GM19463 (cell line): ENCODE data around the gene AFAP1.
A peak's percentile ranks its signal among the peaks of the same experiment; 100 is the strongest.

Source experiments
- ATAC-seq: cut with Tn5 transposase; IDR thresholded peaks from one replicate; pipeline ENCODE4 v1.9.1; 2021; ENCODE audit warnings: mild to moderate bottlenecking, moderate library complexity; ENCODE audit not compliant: unreplicated experiment

The AFAP1 gene

DNA sequence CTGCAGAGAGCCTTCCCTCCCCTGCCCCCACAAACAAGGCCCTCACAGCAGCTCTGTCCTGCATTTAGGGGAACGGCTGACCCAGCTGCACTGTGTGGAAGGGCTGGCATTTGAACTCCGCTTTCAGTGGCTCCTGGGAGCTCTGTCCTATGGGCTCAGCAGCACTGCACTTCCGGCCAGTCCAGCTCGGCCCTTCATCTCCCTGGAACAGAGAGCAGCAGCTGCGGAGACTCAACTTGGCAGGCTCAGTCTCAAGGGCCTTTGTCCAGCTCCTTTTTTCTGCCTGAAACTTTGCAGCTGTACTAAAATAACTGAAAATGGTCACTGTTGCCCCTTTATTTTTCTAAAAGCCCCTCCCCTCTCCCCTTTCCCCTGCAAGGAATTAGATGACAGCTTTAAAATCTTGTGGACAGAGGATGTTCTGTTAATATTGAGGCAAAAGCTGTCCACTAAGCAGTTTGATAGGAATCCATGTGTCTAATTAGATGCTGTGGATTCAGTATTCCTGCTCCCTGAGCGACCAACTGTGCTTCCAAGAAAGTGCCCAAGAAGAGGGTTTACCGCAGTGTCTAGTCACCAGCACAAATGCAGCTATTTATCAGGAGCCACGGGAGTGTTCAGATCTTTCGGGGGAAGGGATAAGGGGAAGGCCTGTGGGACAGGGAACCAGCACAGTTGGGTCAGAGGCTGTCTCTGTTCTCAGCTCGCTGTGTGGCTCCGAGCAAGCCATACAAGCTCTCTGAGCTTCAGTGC is 133.1 kb downstream of the AFAP1 start:
- ATAC-seq: no peak

DNA sequence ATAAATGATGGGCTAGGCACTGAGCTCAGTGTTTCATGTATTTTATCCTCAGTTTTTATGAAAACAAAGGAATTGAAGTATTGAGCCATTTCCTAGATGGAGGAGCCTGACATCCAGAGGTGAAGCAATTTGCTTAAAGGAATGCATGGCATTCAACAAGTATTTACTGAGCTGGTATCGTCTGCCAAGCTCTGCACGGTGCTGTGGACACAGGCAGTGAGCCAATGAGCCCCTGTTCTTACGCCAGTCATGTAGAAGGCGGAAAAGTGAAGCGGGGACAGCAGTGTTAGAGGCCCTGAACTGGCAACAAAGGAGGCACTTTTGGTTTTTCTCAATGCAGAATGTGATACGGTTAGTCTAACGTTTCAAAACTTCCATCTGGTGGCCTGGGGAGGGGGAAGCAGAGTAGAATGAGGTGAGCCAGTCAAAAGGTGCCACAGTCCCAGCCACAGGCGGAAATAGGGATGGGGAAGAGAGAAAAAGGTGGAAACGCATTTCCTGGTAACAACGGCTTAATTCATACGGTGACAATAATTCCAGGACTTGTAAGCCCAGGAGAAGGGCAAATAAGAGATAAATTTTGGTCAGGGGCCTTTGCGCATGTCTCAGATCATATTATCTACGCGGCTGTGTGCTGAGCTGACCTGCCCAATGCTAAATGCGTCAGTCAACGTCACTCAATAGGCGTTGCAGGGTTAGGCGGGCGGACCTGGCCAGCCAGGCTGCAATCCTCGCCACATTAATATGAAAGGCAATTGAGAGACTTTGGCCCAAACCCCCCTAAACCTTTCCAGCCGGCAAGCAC is 133.9 kb downstream of the AFAP1 start:
- ATAC-seq: no peak

DNA sequence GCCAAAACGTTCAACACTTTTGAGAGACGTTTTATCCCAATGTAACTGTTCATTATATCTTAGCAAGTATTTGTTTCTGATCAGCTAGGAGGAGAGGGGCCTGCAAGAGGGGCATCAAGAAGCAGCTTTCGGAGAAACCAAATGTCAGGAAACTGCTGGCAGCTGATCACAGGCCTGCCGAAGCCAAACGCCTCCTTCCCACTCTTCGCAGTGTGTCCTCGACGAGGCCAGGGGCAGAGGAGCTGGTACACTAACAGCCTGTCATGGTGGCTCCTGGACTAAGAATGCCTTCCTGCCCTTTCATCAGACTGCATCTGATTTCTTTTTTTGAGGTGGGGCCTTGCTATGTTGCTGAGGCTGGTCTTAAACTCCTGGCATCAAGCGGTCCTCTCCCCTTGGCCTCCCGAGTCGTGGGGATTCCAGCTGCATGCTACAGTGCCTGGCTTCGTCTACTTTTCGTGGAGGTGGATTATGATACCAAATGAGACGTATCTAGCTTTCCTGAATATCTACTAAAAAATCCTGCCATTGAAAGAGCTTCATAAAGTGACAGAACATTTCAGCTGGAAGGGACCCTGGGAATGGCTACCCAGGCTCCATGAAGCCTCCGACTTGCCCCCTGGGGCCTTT is 134.8 kb downstream of the AFAP1 start:
- no peak for ATAC-seq

DNA sequence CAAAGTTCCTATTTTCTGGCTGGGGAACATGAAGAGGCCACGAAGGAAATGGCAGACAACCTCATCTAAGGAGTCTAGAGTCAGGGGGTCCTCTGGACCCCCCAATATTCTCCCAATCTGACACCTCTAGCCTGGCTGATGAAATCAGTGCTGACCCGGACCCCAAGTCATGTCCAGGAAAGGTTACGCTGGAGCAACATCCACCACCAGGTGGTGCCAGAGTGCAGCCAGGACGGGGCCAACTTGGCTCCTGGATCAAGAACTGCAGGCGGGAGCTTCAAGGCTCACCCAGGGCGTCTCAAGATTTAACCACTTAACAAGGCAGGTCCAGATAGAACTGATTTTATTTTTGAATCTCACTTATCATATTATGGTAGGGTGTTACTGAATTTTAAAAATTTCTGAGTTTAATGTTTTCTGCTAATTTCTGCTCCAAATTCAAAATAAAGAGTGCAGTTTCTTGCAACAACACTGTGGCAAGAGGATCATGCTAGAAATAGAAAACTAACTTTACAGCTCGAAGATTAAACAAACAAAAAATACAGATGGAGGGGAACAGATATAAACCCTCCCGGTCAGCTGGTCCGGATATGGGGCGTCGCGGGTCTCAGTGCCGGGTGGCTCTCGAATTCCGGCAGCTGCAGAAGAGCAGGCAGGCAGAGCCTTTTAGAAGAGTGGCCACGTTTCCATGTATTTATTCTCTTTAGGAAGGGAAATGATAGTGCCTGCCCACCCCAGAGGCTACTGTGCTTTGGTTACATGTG is 135.5 kb downstream of the AFAP1 start:
- ATAC-seq: peak; percentile 68

DNA sequence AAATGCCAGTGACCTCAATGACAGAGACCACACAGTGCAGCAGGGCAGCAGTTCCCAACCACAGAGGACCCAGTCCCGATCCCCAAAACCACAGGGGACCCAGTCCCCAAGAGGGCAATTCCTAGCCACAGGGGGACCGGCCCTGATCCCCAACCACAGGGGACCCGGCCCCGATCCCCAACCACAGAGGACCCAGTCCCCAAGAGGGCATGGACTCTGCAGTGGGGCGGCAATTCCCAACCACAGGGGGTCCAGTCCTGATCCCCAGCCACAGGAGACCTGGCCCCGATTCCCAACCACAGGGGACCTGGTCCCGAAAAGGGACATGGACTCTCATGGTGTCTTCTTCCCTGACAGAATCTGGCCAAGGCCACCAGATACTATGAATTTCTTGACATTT is 136.3 kb downstream of the AFAP1 start:
- no peak for ATAC-seq

DNA sequence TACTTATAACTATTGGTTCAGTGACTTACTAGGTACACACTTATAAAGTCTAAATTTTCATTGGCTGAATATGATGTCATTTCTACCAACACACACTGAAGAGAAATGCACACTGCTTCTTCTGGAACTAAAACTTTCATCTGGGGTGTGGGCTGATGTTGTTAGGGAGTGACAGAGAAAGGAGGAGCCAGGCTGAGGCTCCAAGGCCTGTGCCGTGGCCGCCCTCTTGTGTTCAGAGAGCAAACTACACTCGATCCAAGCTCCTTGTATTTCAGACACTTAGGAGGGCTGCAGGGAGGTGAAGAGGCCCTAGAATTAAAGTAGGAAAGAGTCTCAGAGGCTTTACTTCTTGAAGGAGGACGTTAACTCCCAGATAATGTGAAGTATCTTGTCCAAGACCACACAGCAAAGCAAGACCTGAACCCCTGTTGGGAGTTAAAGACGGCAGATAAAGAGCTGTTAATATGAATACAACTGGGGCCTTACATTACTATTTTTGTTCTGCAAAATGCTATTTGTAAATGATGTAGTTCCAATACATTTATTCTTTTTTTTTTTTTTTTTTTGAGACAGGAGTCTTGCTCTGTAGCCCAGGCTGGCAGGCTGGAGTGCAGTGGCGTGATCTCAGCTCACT is 137.5 kb downstream of the AFAP1 start:
- peak; percentile 82 for ATAC-seq

DNA sequence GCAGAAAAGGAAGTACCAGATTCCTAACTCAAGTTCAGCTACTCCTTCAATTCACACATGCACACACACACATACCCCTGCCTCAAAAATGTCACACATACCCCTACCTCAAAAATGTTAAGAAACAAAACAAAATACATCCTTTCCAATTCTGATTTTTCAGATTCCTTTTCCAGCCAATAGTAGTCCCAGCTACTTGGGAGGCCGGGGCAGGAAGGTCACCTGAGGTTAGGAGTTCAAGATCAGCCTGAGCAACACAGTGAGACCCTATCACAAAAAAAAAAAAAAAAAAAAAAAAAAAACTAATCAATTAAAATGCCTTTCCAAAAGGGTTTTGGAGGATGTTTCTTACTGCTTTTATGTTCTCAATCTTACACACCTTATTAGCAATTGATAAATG is 138.0 kb downstream of the AFAP1 start:
- no peak for ATAC-seq

DNA sequence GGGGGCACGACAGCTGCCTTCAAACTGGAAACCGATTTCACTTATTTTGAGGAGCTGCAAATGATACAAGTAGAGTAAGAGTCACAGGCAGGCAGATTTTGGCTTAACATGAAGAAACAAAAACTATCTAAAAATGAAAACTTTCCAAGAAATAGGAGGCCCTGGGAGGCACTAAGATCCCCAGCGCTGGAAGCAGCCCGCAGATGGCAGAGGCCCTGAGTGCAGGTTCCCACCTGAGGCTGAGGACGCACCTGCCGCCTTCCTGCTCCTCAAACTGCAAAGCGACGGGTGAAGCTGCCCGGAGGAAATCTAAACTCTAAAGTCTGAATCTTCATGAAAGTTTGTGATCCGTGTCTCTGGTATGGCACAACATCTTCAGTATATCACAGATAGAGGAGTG is 138.7 kb downstream of the AFAP1 start:
- no peak for ATAC-seq

DNA sequence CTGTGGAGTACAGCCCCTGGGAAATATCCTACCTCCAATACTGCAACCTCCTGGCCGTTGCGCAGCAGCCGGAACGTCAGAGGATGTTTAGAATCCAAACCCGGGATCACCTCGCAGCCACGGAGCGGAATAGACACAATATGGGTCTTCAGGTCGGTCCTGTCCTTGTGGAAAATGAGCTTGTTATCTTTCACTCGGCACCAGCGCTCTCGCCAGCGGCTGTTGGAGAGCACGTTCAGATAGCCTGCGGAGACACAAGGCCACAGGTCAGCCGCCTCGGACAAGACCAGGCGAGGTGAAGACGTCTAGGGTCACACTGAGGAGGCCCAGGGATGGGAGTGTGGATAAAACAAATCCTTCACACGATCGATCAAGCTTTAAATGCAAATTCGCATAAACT is 139.3 kb downstream of the AFAP1 start:
- no peak for ATAC-seq

DNA sequence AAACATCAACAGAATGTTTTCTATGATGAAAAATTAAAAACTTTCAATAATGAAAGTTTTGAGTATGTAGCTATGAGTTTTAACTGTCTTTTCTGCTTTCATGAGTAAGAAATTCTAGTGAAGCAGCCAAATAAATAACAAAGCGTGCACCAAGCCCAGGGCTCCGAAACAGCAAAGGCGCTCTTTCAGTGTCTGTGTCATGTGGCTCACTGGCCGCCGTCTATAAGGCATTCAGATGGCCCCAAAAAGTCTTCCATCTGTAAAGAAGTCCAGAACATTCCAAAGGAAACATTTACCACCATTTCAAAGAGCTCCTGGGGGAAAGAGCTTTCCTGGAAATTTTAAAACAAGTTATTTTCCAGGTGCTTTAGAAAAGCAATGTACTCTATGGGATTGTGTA is 139.9 kb downstream of the AFAP1 start:
- ATAC-seq: no peak

DNA sequence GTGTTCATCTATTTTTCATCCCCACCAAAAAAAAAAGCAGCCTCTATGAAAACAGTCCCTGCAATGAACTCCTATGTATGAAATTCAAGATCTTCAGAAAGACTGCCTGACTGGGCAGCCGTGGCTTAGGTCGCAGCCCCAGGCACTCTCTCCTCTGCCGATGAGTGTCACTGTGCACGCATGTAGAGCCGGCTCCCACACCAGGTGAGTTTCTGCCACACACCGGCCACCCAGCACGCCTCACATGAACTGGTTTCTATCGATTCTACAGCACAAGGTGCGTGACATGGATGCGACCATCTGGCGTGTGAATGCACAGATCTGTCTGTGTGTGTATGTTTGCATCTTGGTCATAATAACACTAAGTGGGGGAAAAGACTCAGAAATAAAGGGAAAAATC is 140.4 kb downstream of the AFAP1 start:
- no peak for ATAC-seq

DNA sequence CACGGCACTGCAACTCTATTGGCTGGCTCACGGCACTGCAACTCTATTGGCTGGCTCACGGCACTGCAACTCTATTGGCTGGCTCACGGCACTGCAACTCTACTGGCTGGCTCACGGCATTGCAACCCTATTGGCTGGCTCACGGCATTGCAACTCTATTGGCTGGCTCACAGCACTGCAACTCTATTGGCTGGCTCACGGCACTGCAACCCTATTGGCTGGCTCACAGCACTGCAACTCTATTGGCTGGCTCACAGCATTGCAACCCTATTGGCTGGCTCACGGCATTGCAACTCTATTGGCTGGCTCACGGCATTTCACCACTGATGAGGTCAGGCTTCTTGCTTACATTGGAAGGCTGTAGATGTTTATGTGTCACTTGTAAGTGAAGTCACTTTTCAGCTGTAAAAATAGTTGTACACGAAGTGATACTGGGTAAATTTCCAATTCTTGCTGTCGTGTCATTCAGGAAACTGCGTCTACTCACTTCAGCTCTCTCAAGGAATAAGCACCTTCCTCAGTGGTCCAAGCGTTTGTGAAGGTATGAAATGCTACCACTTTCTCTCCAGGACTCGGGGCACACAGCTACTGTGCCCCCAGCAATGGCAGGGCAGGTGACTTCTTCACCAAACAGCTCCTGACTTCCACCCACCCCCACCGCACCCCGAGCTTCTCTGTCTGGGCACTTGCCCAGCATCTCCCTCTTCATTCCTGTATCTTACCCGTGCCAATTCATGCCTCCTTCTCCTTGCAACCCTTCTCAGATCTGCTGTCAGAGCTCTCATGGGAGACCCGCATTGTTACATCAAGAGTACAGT is 141.3 kb downstream of the AFAP1 start:
- no peak for ATAC-seq

DNA sequence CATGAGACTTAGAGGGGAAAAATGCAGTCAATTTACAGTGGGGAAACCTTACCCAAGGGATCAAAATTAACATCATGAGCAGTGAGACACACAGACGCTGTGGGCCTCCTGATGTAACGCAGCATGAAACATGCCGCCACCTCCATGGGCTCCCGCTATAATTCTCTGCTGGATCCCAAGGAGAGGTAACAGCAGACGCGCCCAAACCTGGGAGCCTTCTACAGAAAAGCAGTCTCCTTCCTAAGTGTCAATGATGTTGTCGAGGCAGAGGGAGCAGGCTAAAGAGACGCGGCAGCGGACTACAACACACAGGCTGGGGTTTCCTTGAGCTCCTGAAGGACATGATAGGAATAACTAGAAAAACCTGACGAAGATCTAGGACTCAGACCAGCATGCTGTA is 142.3 kb downstream of the AFAP1 start:
- ATAC-seq: no peak

DNA sequence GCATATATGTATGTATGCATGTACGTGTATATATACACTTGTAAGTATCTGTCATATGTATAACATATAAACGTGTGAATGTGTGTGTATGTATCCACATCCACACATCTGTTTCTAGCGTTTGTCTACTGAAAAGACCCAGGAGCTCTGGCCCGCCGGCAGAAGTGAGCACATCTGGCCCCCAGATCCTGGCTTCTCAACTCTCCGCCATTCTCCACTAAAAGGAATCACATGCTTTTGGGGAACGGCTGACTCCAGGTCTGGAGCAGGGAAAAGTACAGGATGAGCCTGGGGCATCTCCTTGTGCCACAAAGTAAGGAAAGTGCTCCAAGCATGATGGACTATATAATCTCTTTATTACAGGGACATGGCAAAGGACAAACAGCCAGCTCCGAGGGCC is 143.7 kb downstream of the AFAP1 start:
- ATAC-seq: no peak

DNA sequence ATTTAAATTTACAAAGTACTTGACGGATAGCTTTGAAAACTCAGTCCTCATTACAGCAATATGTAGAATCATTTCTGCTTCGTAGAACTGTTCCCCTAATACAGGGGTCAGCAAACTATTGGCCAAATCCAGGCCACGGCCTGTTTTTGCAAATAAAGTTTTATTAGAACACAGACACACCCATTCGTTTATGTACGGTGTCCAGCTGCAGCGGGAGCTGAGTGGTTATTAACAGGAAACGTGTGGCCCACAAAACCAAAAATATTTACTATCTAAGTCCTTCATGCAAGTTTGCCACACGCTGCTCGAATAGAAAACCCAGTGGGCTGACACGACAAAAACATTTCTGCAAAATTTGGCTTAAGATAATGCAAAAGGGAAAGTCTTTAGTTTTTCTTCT is 146.5 kb downstream of the AFAP1 start:
- no peak for ATAC-seq

DNA sequence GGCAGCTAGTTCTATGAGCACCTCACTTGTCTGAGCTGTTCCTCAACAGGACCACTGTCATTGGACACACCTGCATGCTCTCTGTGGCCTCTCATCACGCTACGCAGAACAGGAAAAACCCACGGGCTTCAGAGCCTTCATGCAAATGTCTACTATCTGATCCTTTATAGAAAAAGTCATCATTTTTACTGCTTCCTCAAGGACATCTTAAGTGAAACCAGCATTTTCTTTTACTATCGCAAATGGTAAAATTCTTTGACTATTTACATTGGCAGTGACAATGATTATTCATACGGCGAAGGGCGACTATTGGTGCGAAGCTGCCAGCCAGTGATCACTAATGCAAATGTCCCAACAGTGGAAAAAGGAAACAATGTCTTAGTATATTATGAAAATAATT is 147.0 kb downstream of the AFAP1 start:
- ATAC-seq: no peak

DNA sequence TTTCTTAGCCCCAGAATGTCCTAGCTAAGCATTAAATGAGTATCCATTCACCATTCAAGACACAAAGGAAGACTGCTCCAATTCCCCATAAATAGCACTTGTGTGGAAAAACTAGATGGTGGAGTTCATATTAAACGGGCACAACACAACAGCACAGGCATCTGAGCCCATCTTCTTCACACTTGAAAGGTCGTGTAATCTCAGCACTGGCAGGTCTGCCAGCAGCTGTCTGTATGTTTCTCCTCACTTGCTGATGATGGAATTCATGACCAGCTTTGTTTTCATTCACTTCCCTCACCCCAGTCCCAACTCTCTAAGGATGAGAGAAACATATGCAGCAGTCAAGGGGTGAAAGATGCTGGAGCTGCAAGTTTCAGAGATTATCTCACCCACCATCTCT is 148.7 kb downstream of the AFAP1 start:
- ATAC-seq: no peak

DNA sequence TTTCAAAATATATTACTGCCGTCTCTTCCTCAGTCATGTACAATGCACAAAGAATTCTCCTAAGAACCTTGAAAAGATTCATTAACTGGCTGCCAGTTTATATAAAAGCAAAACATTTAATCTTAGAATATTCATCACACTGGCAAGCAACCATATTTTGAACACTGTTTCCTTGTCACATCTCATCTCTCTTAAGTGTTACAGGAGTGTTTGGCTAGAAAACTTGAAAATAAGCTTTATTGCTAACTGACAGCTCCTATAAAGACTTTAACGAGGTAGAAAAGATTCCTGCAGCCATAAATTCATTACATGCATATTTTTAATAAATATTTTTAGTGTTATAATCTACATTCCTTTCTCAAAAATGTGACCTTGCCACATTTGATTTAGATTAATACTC is 149.6 kb downstream of the AFAP1 start:
- ATAC-seq: no peak

DNA sequence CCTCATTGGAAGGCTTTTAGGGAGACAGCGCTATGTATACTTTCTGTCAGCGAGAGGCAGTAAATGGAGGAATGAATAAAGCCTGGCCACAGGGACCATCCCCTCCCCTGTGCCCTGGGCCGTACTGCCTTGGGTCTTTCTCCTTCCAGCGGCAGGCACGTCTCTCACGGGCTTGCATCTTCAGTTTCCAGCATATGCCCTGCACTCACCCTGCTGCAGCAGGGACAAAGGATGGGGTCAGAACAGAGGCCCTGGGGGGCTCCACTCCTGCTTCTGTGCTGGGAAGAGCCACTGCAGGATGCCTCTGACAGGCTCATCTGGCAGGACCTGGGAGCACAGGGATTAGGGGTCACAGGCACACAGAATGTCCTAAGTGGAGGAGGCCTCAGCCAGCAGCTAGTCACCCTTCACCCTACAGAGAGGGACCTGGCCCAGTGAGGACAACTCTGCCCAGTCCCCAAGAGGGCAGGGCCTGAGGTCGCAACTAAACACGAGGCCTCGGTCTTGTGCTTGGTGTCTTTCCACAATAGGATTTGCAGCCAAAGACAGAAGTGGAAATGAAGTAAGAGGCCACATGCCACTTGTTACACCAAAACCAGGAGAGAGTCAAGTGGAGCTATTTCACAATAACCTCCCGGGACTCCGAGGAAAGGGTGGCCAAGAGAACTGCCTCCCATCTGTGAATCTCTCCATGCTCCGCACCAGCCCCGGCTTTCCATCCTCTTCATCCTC is 150.8 kb downstream of the AFAP1 start:
- ATAC-seq: no peak
